Endothelial cell of umbilical vein (primary cell): ENCODE data around the gene MEF2D. TPM values are rescaled to one million over a fixed set of nuclear protein-coding genes. Genes with fewer than 3 reads are reported as not detected.
A peak's percentile ranks its signal among the peaks of the same experiment; 100 is the strongest.

ENCODE experiments used
- BruUV-seq: library from RNA; stranded (reverse); fragments of 400-500 nt; replicated peaks from 2 replicates; lab custom pipeline; 2021; lab: Mats Ljungman, UMichigan
- CTCF ChIA-PET: fragments of 300-600, 350-600 bp; sonication (Branson Sonifier 250); formaldehyde crosslinking; loops from one replicate; lab custom pipeline; 2021; ENCODE audit warnings: antibody characterized with exemption, inconsistent platforms; lab: Charles Lee
- POLR2A ChIA-PET: fragments of 300-600, 350-600 bp; sonication (Branson Sonifier 250); formaldehyde crosslinking; loops from one replicate; lab custom pipeline; 2021; ENCODE audit warnings: antibody characterized with exemption, inconsistent platforms; lab: Charles Lee
- DNase-seq: peaks from one replicate; pipeline ENCODE4 v3.0.0-alpha.2; 2011; ENCODE audit warnings: low read depth, low spot score
- FAIRE-seq: peaks from 2 replicates; lab custom pipeline; 2011; peaks lifted over from hg19 to GRCh38; lab: Jason Lieb, UNC
- H2AFZ ChIP-seq: 2 replicates; pipeline ENCODE4 v1.6.0; 2012; ENCODE audit warnings: low read depth, low read length, control low read depth, inconsistent platforms
- H3K27ac ChIP-seq: 2 replicates; pipeline ENCODE4 v1.5.1; 2011; ENCODE audit warnings: low read depth, mild to moderate bottlenecking, control low read depth, low read length, moderate library complexity; ENCODE audit not compliant: insufficient read depth
- H3K27me3 ChIP-seq, 2 experiments: 2 replicates each; pipeline versions ENCODE4 v1.6.0 to v1.6.1; 2011; ENCODE audit warnings: low read length in 2 of 2, mixed read lengths in 1 of 2; ENCODE audit not compliant: control insufficient read depth in 2 of 2, insufficient read depth in 2 of 2
- H3K36me3 ChIP-seq, 2 experiments: 2 replicates in 1 of 2; 3 replicates in 1 of 2; pipeline ENCODE4 v1.5.1; 2011; ENCODE audit warnings: low read length in 2 of 2, mild to moderate bottlenecking in 1 of 2, moderate library complexity in 1 of 2; ENCODE audit not compliant: control insufficient read depth in 2 of 2, insufficient read depth in 2 of 2; ENCODE audit errors: extremely low read depth in 1 of 2
- H3K4me1 ChIP-seq: 3 replicates; pipeline ENCODE4 v1.5.1; 2011; ENCODE audit warnings: mild to moderate bottlenecking, low read length; ENCODE audit not compliant: control insufficient read depth, insufficient read depth; ENCODE audit errors: extremely low read depth
- H3K4me2 ChIP-seq: 2 replicates; pipeline ENCODE4 v1.6.1; 2011; ENCODE audit warnings: low read length, control low read depth, mixed read lengths; ENCODE audit not compliant: insufficient read depth
- H3K4me3 ChIP-seq, 3 experiments: fragments of 200-600 bp in 1 of 3; sonication (generic), shearing (Covaris generic) in 1 of 3; replicated peaks in 1 of 3; 2 replicates each; pipeline ENCODE4 v1.5.1; 2011 to 2016; ENCODE audit warnings: control low read depth in 3 of 3, low read length in 3 of 3, mild to moderate bottlenecking in 2 of 3, inconsistent platforms in 1 of 3, low read depth in 1 of 3, moderate library complexity in 1 of 3; ENCODE audit not compliant: insufficient read depth in 1 of 3
- H3K79me2 ChIP-seq: 2 replicates; pipeline ENCODE4 v1.6.0; 2012; ENCODE audit warnings: low read length, inconsistent platforms; ENCODE audit not compliant: control insufficient read depth, insufficient read depth
- H3K9ac ChIP-seq: replicated peaks from 2 replicates; pipeline ENCODE3; 2011; ENCODE audit warnings: low read length, control low read depth; ENCODE audit not compliant: insufficient read depth; ENCODE audit errors: extremely low read depth
- H3K9me1 ChIP-seq: replicated peaks from 3 replicates; pipeline ENCODE4 v1.6.0; 2011; ENCODE audit warnings: mild to moderate bottlenecking, low read length; ENCODE audit not compliant: control insufficient read depth, insufficient read depth; ENCODE audit errors: extremely low read depth
- H3K9me3 ChIP-seq: replicated peaks from 2 replicates; pipeline ENCODE4 v1.5.1; 2012; ENCODE audit warnings: low read length, inconsistent platforms; ENCODE audit not compliant: control insufficient read depth, insufficient read depth
- H4K20me1 ChIP-seq: replicated peaks from 2 replicates; pipeline ENCODE3; 2011; ENCODE audit warnings: mild to moderate bottlenecking, low read length; ENCODE audit not compliant: control insufficient read depth, insufficient read depth; ENCODE audit errors: extremely low read depth
- EZH2 ChIP-seq: IDR thresholded peaks from 2 replicates; pipeline ENCODE4 v1.6.1; 2012; ENCODE audit warnings: borderline replicate concordance, low read depth, mild to moderate bottlenecking, moderate library complexity, low read length, inconsistent platforms; ENCODE audit not compliant: severe bottlenecking
- FOS ChIP-seq: IDR thresholded peaks from 2 replicates; pipeline ENCODE4 v1.6.1; 2011; ENCODE audit warnings: mild to moderate bottlenecking, low read length, moderate library complexity, borderline replicate concordance; ENCODE audit not compliant: insufficient read depth
- GATA2 ChIP-seq: IDR thresholded peaks from 2 replicates; pipeline ENCODE4 v1.7.0; 2011; ENCODE audit warnings: low read depth, mild to moderate bottlenecking, moderate library complexity, mixed read lengths, low read length; ENCODE audit not compliant: insufficient read length, insufficient read depth
- JUN ChIP-seq: IDR thresholded peaks from 2 replicates; pipeline ENCODE4 v1.6.1; 2011; ENCODE audit warnings: borderline replicate concordance, low read depth; ENCODE audit not compliant: insufficient read length, insufficient read depth
- MYC ChIP-seq: IDR thresholded peaks from one replicate; pipeline ENCODE4 v1.6.1; 2011; ENCODE audit warnings: mild to moderate bottlenecking, low read depth, low read length
- POLR2A ChIP-seq: IDR thresholded peaks from 2 replicates; pipeline ENCODE4 v1.6.1; 2012; ENCODE audit warnings: low read depth, mild to moderate bottlenecking, control low read depth, low read length
- POLR2AphosphoS5 ChIP-seq: IDR thresholded peaks from 2 replicates; pipeline ENCODE4 v1.6.1; 2012; ENCODE audit warnings: low read depth, mild to moderate bottlenecking, control low read depth, low read length, moderate library complexity; ENCODE audit not compliant: insufficient read depth
- dilution Hi-C: fragments of 300-500 bp; cut with MboI; formaldehyde crosslinking; loops from one replicate; pipeline ENCODE4 v1.15.0; 2019; ENCODE audit warnings: low sequenced_read_pairs; ENCODE audit not compliant: extremely low pct_ligation_motif_present
- intact Hi-C: fragments of 100-400 bp; cut with micrococcal nuclease; formaldehyde crosslinking; loops from one replicate; pipeline ENCODE4 v1.10.0; 2022
- polyA plus RNA-seq, 4 experiments: library from polyadenylated mRNA; depleted of rRNA in 3 of 4; stranded (reverse) in 3 of 4; unstranded in 1 of 4; fragments of >200 nt; gene quantifications; 2 replicates each; pipeline versions ENCODE4 v1.2.1 to v1.2.3, GENCODE V29; 2011 to 2012; ENCODE audit warnings: missing spikeins in 1 of 4
- total RNA-seq: library from RNA; stranded (reverse); gene quantifications from 2 replicates; pipeline ENCODE4 v1.2.3, GENCODE V29; 2021
- TF ChIP-seq, protein P1 (sequence below): IDR thresholded peaks from 2 replicates; pipeline ENCODE4 v1.6.1; 2011; ENCODE audit not compliant: insufficient read depth, insufficient read length
- TF ChIP-seq, protein P2 (sequence below), 2 donors: IDR thresholded peaks; 1 replicate in 1 of 2; 2 replicates in 1 of 2; pipeline ENCODE4 v1.5.1; 2011; ENCODE audit warnings: low read length in 2 of 2, mild to moderate bottlenecking in 2 of 2, moderate library complexity in 2 of 2, control low read depth in 1 of 2, inconsistent platforms in 1 of 2, low read depth in 1 of 2; ENCODE audit not compliant: insufficient read depth in 1 of 2; ENCODE audit errors: extremely low read depth in 1 of 2

The MEF2D gene
- total and polyA plus RNA-seq, 2 donors (not counting 3 experiments of a cell fraction or from before 2014, with no cell fraction given): 45.4 to 52.2 TPM

DNA sequence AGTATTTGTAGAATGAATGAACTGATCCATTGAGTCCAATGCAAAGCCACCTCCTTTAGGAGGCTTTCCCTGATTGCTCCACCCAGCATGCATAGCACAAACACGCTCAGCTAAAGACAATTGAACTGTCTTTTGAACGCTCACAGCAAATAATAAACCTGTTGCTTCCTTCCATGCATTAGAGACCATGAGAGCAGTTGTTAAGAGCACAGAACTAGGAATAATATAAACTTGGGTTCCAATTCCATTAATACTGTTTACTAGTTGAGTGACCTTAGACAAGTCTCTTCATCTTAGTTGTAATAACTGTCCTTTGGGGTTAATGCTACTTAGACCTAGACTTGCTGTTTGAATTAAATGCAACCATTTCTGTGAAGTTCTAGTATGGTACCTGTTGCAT, 5.9 kb upstream of the MEF2D start:
- no peaks in the 10 kb centered on the region for H3K36me3 ChIP-seq
- no peak overlapping the region for H3K4me3 ChIP-seq
- intact Hi-C loops: loop anchor here (10.0 kb wide), 1 partner anchor 388 kb away; the partner anchor contains the start of gene PEAR1
- no peaks in the 10 kb centered on the region for H3K27me3 ChIP-seq
- FAIRE-seq (peak; percentile 28), DNase-seq (no peak)
- TF ChIP-seq GATA2 (no peak), POLR2AphosphoS5 (no peak)
- TF ChIP-seq, protein P1, sequence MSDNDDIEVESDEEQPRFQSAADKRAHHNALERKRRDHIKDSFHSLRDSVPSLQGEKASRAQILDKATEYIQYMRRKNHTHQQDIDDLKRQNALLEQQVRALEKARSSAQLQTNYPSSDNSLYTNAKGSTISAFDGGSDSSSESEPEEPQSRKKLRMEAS: no peak
- POLR2A ChIA-PET: no interaction called here
- H2AFZ ChIP-seq: no peak overlapping the region
- BruUV-seq: no TSS peak
- H3K27ac ChIP-seq: no peak overlapping the region
- H3K4me2 ChIP-seq: no peak overlapping the region
- no peak overlapping the region for H3K9ac ChIP-seq
- H3K9me3 ChIP-seq: no peaks in the 10 kb centered on the region
- dilution Hi-C loops: no loop called here
- H4K20me1 ChIP-seq: no peaks in the 10 kb centered on the region
- H3K4me1 ChIP-seq: peaks cover 37% of the 10 kb centered on the region
- H3K9me1 ChIP-seq: no peaks in the 10 kb centered on the region
- no peaks in the 10 kb centered on the region for H3K79me2 ChIP-seq
- CTCF ChIA-PET: interaction anchor here (3.7 kb wide), 1 partner anchor 26 kb away, joined by 16 read pairs; no protein-coding TSS in a partner anchor

DNA sequence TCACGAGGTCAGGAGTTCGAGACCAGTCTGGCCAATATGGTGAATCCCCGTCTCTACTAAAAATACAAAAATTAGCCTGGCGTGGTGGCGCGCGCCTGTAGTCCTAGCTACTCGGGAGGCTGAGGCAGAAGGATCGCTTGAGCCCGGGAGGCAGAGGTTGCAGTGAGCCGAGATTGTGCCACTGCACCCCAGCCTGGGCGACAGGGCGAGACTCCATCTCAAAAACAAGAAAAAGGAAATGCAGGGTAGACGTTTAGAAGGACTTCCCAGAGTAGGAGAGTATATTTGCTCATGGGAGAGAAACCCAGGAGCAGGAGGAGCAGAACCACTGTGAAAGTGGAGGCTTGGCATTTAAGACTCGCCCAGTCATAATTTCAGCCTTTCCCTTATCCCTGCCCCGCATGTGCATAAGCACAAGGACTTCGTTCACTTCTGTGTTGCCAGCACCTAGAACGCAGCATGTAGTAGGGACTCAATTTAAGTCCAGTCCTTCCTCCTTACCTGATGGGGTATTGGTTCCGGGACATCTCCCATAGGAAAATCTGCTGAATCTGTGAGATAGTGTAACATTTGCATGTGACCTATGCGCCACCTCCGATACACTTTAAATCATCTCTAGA, 5.2 kb upstream of the MEF2D start:
- dilution Hi-C loops: no loop called here
- intact Hi-C loops: loop anchor here (1.0 to 10.0 kb wide), 3 partner anchors 25 to 389 kb away; partner anchors contain the start of genes CCT3, PEAR1 and TSACC

More for the DNA sequence above, 5.2 kb upstream of the MEF2D start:
- Histone ChIP-seq H3K4me3 (no peak overlapping the region), H3K79me2 (no peaks in the 10 kb centered on the region), H3K9me1 (no peaks in the 10 kb centered on the region), H3K36me3 (no peaks in the 10 kb centered on the region), H2AFZ (no peak overlapping the region), H3K9me3 (no peaks in the 10 kb centered on the region), H3K27ac (peak overlapping the region; percentile 100), H4K20me1 (no peaks in the 10 kb centered on the region), H3K4me2 (no peak overlapping the region), H3K27me3 (no peaks in the 10 kb centered on the region), H3K4me1 (peaks cover 38% of the 10 kb centered on the region), H3K9ac (peak overlapping the region; percentile 98)
- TF ChIP-seq, protein P1: no peak
- TF ChIP-seq FOS (no peak), GATA2 (no peak), JUN (no peak), POLR2AphosphoS5 (no peak), EZH2 (no peak), MYC (no peak), POLR2A (no peak)
- TF ChIP-seq, protein P2, sequence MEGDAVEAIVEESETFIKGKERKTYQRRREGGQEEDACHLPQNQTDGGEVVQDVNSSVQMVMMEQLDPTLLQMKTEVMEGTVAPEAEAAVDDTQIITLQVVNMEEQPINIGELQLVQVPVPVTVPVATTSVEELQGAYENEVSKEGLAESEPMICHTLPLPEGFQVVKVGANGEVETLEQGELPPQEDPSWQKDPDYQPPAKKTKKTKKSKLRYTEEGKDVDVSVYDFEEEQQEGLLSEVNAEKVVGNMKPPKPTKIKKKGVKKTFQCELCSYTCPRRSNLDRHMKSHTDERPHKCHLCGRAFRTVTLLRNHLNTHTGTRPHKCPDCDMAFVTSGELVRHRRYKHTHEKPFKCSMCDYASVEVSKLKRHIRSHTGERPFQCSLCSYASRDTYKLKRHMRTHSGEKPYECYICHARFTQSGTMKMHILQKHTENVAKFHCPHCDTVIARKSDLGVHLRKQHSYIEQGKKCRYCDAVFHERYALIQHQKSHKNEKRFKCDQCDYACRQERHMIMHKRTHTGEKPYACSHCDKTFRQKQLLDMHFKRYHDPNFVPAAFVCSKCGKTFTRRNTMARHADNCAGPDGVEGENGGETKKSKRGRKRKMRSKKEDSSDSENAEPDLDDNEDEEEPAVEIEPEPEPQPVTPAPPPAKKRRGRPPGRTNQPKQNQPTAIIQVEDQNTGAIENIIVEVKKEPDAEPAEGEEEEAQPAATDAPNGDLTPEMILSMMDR (IDR thresholded peaks at IDR 0.05; ENCODE audit: extremely low read depth in 1 of 2, insufficient read depth in 1 of 2, low read depth in 1 of 2, low read length in 2 of 2): no peak
- DNase-seq (no peak), FAIRE-seq (no peak)
- BruUV-seq: no TSS peak
- CTCF ChIA-PET: interaction anchor here (1.3 to 3.7 kb wide), 2 partner anchors 9 to 25 kb away, joined by 6 to 16 read pairs; no protein-coding TSS in a partner anchor
- POLR2A ChIA-PET: interaction anchor here (0.6 kb wide), 1 partner anchor 27 kb away, joined by 3 read pairs; no protein-coding TSS in a partner anchor
